Stimulated activated naive CD4-positive, alpha-beta T cell treated with Interleukin-2 at 50 U/mL for 16 hours (primary cell): Measurements from ENCODE around the gene CABLES1.

ENCODE experiments used
- DNase-seq: peaks from one replicate; lab custom pipeline; 2025; lab: John Stamatoyannopoulos, UW

The CABLES1 gene

DNA sequence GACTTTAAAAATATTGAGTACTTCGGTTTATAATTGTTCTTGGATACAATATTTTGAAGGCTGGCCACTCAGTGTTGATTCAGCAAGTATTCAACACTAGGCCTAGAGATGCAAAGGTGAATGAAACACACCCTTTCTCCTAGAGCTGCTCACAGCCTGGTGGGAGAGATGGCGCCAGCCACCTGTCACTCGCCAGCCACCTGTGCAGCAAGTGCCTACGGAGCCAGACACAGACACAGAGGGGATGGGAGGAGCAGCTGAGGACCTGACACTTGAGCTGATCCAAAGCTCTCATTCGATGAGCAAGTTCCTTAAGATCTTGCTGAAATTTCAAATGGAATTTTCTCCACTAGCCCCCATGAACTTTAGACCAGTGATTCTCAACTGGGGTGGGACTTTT is 166.7 kb downstream of the CABLES1 start:
- no peak for DNase-seq

DNA sequence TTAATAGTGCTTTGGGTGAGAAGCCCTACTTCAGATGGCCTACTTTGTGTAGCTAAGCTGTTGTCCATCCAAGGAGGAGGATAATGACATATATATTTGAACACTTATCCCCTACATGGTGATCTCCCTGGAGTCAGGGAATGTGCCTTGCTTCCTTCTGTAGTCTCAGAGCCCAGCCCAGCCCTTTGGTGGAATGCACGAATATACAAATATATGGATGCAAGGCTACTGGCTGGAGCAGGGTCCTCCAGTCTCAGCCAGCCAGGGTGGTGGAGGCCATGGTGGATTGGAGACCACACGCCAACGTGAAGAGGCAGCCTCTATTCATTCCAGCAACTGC is 167.2 kb downstream of the CABLES1 start:
- no peak for DNase-seq

DNA sequence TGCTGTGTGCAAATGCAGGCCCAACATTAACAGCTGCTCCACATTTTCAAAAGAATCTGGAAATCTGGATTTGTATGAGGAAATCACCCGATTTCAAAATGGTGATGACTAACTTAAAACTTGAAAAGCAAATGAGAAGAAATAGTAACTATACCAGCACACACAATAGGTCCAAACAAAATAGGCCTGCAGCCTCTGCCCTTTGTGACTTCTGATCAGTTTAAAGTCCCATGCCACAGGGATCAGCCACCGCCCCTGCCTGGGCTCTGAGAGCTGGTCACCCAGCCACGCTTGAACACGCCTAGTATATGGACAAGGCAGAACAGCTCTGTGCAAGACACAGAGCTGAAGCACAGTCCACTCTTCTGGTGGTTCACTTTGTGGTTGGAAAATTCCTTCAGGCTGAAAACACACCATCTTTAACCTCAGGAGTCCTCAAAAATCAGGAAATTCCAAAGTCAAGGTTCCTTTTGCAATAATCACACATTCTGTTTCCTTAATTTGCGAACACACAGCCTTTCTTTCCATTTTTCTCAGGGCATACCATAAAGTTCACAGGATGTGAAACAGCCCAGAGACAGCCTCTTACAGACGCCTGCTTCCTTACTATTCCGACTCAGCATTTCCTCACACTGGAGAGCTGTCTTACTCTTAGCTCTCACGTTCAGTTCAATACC is 167.7 kb downstream of the CABLES1 start:
- no peak for DNase-seq

DNA sequence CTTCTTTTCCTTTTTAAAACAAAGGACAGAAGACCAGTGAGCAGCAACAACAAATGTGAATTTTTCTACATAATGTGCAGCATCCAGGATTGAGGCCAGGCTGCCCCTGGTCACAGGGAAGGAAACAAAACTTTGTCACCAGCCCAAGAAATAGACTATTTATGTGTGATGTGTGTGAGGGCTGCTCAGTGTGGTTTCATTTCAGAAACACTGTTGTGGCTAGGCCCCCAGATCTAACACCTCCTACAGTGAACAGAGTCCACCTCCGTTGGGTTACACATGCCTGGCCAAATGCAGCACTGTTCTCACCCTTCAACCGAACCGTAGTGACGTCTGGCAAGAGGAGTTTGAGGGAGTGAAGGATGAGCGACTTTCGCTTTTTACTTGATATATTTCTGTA is 171.5 kb downstream of the CABLES1 start:
- no peak for DNase-seq

DNA sequence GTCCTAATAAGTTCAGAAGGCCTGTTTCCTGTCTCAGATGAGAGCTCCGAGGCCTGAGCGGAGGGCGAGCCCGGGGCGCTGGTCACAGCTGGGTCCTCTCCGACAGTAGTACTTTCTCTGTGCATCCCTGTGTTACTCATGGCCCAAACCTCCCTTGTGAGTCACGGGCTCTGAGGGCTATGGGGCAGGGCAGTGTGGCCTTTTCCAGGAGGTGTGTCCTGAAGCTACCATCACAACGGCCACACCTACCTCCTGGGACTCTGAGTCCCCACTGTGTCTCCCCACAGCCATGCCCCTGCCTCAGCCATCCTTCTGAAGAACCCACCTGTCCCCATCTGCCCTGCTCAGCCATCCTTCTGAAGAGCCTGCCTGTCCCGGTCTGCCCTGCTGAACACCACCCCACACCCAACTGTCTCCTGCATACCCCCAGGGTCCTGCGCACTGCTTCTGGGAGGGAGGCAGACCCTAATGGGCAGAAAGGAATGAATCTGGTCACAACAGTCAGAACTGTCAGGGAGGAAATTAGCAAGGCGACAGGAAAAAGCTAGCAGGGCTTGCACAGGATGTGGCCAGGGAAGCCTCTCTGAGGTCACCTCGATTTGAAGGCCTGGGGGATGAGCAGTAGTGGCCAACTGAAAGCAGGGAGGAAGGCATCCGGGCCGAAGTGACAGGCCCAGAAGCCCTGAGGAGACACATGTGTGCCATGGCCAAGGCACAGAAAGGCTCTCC is 172.4 kb downstream of the CABLES1 start:
- DNase-seq, result no peak
